NCI-H2227 treated with DMSO at 0.1 percent for 48 hours (cell line): Measurements from ENCODE around the gene DNAH14.
"Not testable (repeated sequence)": the region's sequence is repeated elsewhere in the genome, so short reads cannot be mapped to it uniquely, and the experiment has no call there.

ENCODE experiments used
- DNase-seq: peaks from one replicate; lab custom pipeline; 2025; lab: John Stamatoyannopoulos, UW

DNAH14 gene

DNA sequence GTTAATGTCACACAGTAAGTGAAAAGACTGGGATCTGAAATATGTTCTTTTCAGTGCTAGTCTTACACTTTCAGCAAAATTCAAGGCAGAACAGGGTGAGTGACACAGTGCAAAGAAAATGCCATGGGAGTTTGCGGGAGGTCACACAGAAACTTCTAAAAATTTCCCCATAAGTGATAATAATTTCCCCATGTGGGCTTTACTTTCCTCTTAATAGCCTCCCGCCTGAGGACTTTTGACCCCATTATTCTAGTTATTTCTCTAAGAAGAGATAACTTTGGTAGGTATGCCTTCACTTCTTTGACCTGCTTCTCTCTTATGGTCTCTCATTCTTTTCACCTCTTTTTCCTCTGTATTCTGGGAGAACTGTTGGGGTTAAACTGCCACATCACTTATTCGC is 8.1 kb upstream of the DNAH14 start:
- DNase-seq: no peak

DNA sequence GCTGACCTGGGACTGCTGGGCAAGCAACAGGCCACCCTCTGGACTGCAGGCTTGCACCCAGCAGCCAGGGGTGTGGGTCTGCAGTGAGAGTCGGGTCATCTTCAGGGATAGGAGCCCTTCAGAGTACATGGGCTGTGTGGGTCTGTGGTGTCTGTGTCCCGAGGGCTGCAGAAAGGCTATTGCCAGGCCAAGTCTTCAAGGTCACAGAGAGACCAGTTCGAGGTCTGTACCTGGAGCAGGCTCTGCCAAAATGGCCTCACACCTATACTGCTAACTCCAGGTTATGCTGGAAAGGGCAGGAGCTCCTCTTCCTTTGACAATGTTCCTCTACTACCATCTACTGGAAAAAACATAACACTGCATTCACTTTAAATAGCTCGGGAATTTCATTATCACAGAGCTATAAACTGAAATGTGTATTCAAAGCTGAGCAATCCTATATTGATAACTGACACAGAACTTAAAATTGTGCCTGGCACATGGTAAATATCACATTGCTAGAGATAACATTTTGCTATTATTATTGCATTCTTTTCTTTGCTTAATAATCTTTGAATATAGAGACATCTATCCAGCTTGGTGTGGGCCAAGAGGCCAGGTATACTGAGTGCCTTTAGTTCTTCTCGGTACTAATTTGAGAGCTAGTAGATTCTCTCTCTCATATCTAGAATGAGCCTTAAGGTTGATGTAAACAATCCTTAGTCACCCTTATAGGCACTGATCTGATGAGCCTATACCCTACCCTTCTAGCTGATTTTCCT is 6.9 kb upstream of the DNAH14 start:
- peak; percentile 70 for DNase-seq

DNA sequence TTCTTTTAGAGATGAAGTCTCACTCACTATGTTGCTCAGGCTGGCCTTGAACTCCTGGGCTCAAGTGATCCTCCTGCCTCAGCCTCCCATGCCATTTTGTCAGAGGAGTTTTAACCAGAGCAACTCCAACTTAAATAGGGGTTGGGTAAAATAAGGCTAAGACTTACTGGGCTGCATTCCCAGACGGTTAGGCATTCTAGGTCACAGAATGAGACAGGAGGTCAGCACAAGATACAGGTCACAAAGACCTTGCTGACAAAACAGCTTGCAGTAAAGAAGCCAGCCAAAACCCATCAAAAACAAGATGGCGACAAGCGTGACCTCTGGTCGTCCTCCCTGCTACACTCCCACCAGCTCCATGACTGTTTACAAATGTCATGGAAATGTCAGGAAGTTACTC is 5.7 kb upstream of the DNAH14 start:
- no peak for DNase-seq

DNA sequence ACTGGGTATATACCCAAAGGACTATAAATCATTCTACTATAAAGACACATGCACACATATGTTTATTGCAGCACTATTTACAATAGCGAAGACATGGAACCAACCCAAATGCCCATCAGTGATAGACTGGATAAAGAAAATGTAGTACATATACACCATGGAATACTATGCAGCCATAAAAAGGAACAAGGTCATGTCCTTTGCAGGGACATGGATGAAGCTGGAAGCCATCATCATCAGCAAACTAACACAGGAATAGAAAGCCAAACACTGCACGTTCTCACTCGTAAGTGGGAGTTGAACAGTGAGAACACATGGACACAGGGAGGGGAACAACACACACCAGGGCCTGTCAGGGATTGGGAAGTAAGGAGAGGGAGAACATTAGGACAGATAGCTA is 1.8 kb upstream of the DNAH14 start:
- DNase-seq: not testable (repeated sequence)

DNA sequence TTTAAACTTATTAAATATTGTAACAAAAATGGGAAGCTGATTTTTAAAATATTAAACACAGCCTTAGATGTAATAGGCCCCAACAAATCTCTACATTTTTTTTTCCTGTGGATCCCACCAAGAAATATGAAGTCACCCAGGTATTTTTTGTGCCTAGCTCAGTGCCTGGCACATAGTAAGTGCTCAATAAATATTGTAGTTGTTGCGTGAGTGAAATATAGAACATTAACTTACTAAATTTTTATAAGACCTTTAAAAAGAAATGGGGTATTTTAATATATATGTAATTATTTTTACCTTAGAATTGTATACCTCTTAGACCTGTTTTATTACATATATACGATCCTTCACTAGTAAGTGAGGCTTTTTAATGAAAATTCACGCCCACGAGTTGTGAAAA is 569 bp upstream of the DNAH14 start:
- DNase-seq: no peak

DNA sequence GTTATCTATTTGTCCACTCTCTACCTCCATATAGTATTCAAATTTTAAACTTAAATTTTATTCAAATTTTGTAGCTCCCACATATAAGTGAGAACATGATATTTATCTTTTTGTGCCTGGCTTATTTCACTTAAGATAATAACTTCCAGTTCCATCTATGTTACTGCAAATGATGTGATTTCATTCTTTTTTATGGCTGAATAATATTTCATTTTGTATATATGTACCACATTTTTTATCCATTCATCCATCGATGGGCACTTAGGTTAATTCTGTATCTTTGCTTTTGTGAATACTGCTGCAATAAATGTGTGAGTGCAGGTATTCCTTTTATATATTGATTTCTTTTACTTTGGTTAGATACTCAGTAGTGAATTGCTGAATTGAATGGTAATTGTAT is 2.1 kb downstream of the DNAH14 start:
- no peak for DNase-seq

DNA sequence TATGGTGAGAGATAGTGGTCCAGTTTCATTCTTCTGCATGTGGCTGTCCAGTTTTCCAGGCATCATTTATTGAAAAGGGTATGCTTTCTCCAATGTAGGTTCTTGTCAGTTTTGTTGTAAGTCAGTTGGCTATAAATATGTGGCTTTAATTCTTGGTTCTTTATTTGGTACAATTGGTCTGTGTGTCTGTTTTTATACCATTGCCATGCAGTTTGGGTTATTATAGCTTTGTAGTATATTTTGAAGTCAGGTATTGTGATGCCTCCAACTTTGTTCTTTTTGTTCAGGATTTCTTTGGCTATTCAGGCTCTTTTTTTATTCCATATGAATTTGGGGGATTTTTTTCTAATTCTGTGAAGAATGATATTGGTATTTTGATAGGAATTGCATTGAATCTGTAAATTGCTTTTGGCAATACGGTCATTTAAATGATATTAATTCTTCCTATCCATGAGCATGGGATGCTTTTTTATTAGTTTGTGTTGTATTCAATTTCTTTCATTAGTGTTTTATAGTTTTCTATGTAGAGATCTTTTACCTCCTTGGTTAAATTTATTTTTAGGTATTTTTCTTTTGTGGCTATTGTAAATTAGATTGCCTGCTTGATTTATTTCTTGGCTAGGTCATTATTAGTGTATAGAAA is 3.3 kb downstream of the DNAH14 start:
- no peak for DNase-seq

DNA sequence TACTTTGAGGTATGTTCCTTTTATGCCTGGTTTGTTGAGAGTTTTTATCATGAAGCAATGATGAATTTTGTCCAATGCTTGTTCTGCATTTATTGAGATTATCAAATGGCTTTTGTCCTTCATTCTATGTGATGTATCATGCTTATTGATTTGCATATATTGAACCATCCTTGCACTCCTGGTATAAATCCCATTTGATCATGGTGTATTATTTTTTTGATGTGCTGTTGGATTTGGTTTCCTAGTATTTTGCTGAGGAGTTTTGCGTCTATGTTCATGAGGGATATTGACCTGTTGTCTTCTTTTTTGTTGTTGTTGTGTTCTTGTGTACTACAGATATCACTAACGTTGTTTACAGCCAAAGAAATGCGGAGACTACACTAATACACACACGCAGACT is 4.1 kb downstream of the DNAH14 start:
- no peak for DNase-seq

DNA sequence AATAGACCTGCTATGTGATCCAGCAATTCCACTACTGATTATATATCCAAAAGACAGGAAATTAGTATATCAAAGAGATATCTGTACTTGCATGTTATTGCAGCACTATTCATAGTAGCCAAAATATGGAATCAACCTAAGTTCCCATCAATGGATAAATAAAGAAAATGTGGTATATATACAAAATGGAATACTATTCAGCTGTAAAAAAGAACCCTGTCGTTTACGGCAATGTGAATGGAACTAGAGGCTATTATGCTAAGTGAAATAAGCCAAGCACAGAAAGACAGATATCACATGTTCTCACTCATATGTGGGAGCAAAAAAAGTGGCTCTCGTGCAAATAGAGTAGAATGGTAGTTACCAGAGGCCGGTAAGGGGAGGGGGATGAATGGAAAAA is 9.2 kb downstream of the DNAH14 start:
- DNase-seq: no peak

DNA sequence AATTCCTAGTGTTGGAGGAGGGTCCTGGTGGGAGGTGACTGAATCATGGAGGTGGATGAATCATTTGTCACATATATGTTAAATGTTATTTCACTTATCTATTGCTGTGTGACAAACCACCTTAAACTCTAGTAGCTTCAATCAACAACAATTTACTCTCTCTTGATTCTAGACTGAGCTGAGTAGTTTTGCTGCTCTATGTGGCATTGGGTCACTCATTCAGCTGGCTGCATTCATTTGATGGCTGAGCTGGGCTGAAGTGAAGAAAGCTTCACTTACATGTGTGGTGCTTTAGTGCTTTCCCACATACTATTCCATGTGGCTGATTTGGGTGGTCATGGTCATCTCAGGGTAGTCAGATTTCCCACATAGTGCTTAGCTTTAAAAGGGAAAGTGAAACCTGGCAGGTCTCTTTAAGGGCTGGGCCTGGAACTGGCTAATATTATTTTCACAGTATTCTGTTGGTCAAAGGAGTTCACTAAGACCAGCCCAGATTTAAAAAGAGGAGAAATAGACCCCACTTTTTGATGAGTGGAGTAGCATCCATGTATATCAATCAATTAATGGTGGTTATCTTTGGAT is 10.5 kb downstream of the DNAH14 start:
- no peak for DNase-seq

DNA sequence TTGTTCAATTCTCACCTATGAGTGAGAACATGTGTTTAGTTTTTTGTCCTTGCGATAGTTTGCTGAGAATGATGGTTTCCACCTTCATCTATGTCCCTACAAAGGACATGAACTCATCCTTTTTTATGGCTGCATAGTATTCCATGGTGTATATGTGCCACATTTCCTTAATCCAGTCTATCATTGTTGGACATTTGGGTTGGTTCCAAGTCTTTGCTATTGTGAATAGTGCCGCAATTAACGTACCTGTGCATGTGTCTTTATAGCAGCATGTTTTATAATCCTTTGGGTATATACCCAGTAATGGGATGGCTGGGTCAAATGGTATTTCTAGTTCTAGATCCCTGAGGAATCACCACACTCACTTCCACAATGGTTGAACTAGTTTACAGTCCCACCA is 11.3 kb downstream of the DNAH14 start:
- DNase-seq: not testable (repeated sequence)

DNA sequence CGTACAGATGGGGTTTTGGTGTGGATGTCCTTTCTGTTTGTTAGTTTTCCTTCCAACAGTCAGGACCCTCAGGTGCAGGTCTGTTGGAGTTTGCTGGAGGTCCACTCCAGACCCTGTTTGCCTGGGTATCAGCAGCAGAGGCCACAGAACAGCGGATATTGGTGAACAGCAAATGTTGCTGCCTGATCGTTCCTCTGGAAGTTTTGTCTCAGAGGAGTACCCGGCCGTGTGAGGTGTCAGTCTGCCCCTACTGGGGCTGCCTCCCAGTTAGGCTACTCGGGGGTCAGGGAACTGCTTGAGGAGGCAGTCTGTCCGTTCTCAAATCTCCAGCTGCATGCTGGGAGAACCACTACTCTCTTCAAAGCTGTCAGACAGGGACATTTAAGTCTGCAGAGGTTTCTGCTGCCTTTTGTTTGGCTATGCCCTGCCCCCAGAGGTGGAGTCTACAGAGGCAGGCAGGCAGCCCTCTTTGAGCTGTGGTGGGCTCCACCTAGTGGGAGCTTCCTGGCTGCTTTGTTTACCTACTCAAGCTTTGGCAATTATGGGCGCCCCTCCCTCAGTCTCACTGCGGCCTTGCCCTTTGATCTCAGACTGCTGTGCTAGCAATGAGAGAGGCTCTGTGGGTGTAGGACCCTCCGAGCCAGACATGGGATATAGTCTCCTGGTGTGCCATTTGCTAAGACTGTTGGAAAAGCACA is 16.3 kb downstream of the DNAH14 start:
- not testable (repeated sequence) for DNase-seq

DNA sequence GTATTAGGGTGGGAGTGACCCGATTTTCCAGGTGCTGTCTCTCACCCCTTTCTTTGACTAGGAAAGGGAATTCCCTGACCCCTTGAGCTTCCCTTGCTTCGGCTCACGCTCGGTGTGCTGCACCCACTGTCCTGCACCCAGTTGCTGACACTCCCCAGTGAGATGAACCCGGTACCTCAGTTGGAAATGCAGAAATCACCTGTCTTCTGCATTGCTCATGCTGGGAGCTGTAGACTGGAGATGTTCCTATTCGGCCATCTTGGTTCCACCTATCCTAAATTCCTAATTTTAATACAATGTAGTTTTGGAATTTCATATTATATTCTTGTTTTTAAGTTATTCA is 16.8 kb downstream of the DNAH14 start:
- DNase-seq: not testable (repeated sequence)

DNA sequence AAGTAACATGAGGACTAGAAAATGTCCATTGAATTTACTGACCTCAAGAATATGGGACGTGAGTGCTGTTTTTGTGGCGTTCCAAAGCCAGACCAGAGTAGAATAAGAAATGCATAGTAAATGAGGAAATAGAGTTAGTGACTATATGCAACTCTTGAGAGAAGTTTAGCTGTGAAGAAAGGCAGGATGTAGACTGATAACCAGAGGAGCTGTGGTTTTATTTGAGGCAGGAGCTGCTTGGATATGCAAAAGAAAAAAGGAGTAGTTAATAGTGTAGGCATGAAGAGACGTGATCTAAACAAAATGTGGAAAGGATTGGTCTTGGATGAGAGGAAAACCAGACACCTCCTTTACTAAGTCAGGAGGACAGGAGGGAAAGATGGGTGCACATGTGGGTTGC is 28.2 kb downstream of the DNAH14 start:
- no peak for DNase-seq

DNA sequence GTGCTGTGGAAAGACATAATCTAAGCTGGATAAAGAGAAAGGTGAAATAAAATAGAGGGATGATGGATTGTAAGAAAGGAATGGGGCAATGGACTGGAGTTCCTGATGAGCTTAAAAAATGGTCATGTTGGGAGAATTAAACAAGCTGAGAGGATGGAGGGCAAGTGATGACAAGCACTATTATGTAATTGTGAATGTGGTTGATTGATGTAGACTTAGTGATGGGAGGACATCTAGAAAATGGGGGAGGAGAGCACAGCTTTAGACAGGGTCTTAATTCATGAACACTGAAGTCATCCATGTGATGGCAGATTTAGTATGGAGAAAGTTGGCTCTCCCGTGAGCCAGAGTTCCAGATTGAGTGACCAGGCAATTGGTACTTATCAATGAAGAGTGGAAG is 29.0 kb downstream of the DNAH14 start:
- no peak for DNase-seq

DNA sequence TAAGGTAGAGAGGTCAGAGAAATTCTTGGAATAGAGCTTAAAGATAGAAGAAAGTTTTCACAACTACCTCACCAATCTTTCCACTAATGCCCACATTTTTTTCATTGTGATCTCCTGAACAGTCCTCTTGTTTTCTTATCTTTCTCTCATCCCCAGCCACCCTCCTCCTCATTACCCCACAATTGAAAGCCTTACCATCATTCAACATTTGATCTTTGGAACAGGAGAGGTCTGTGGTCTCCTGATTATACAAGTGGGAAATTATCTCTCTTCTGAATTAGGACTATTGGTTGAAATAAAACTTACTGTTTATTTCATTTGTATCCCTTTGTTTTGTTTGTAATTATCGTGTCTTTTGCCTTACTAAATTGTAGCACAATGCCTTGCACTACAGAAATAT is 29.6 kb downstream of the DNAH14 start:
- no peak for DNase-seq

DNA sequence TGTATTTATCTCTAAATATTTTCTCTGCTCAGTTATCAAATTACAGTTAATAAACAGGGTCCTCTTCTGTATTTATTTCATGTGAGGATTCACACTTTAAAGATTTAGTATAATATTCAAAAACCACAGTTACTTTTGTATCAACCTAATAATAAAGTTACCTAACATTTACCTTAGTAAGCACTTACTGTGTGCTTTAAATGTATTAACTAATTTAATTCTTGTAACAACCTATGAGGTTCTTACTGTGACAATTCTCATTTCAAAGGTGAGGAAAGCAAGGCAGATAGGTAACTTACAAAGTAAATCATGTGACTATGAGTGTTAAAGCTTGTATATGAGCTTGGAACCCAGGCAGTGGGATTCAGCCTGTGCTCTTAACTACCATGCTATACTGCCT is 30.2 kb downstream of the DNAH14 start:
- DNase-seq: no peak

DNA sequence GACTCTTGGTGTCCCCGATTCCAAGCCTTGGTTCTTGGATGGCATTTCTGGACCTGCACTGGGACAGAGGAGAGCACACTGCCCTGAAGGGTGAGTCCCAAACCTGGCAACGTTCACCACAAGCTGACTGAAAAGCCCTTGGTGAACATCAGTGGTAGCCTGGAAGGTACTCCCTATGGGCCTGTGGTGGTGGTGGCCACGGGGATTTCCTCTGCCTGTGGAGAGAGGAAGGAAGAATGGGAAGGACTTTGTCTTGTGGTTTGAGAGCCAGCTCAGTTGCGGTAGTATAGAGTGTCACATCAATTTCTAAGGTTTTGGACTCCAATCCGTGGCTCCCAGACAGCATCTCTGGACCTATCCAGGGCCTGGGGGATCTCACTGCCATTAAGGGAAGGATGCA is 50.7 kb downstream of the DNAH14 start:
- no peak for DNase-seq

DNA sequence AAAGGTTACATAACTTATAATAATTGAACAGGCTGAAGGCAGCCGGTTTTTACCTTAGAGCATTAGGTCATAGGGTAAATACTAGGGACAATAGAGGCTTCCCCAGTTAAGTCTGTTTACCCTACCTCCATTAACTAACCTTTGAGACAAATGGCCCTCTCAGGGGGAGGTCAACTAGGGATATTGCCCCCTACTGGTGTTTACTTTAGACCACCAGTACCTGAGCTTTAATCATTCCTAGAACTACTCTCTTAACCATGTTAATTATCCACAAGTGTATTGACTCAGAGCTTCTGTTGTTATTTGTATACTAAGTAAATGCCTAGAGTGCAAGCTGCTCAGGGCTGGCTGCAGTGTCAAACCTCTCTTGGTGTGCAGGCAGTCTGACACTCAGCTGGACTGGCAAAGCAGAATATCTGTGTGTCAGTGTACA is 52.5 kb downstream of the DNAH14 start:
- DNase-seq: not testable (repeated sequence)

DNA sequence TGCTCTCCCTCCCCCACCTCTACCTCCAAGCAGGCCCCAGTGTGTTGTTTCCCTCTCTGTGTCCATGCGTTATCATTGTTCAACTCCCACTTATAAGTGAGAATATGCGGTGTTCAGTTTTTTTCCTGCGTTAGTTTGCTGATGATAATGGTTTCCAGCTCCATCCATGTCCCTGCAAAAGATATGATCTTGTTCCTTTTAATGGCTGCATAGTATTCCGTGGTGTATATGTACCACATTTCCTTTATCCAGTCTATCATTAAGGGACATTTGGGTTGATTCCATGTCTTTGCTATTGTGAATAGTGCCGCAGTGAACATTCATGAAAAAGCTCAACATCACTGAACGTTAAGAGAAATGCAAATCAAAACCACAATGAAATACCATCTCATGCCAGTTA is 58.6 kb downstream of the DNAH14 start:
- DNase-seq: no peak

DNA sequence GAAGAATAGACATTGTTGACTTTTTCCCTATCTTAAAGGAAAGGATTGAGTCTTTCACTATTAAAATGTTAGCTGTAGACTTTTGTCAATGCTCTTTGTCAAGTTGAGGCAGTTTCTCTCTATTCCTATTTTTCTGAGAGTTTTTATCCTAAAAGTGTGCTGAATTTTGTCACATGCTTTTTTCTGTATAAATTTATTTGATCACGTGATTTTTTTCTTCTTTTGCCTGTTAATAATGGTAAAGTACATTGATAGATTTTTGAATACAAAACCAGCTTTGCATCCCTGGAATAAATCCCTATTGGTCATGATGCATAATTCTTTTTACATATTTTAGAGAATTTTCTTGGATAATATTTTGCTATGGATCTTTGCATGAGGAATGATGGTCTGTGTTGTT is 60.1 kb downstream of the DNAH14 start:
- DNase-seq: no peak

DNA sequence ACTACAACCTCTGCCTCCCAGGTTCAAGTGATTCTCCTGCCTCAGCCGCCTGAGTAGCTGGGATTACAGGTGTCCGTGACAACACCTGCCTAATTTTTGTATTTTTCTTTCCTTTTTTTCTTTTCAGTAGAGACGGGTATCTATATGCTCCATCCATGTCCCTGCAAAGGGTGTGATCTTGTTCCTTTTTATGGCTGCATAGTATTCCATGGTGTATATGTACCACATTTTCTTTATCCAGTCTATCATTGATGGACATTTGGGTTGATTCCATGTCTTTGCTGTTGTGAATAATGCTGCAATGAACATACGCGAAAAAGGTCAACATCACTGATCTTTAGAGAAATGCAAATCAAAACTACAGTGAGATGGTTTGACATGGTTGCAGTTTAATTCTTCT is 62.1 kb downstream of the DNAH14 start:
- DNase-seq: not testable (repeated sequence)

DNA sequence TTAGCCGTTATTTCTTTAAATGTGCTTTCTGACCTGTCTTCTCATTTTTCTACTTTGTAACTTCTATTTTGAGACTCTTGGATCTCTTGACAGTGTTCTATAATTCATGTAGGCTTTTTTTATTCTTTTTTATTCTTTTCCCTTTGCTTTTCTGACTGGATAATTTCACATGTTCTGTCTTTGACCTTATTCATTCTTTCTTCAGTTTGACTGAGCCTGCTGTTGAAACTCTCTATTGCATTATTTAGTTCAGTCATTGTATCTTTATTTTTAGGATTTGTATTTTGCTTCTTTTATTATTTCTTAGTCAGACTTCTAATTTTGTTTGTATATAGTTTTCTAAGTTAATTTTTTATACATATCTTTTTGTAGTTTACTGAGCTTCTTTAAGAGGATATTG is 66.1 kb downstream of the DNAH14 start:
- no peak for DNase-seq
